ENCODE data around the gene GTF2E1.

DNA sequence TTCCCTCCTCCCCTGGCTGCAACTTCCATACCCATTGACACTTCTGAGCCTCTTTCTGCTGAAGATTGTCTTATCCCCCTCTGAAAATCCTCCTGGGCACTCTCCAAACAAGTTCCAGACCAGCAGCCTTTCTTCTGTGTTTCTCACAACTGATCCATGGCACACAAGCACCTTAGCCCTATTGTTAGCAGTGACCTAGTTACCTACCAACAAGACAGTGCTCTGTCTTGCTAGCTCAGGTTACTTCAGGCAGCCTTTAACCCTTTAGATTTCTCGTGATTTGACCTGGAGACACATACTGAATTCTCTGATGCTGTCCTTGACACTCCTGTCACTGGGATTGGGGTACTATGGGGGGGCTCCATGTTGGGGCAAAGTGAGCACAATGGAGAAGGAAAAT lies 82.1 kb downstream of the GTF2E1 start:
- TF ChIP-seq, protein P1, sequence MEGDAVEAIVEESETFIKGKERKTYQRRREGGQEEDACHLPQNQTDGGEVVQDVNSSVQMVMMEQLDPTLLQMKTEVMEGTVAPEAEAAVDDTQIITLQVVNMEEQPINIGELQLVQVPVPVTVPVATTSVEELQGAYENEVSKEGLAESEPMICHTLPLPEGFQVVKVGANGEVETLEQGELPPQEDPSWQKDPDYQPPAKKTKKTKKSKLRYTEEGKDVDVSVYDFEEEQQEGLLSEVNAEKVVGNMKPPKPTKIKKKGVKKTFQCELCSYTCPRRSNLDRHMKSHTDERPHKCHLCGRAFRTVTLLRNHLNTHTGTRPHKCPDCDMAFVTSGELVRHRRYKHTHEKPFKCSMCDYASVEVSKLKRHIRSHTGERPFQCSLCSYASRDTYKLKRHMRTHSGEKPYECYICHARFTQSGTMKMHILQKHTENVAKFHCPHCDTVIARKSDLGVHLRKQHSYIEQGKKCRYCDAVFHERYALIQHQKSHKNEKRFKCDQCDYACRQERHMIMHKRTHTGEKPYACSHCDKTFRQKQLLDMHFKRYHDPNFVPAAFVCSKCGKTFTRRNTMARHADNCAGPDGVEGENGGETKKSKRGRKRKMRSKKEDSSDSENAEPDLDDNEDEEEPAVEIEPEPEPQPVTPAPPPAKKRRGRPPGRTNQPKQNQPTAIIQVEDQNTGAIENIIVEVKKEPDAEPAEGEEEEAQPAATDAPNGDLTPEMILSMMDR (optimal IDR thresholded peaks at IDR 0.05 in 1 of 3, IDR thresholded peaks at IDR 0.05 in 1 of 3, conservative IDR thresholded peaks at IDR 0.05 in 1 of 3; ENCODE audit: extremely low read depth in 1 of 3, insufficient read depth in 2 of 3, low read length in 3 of 3): no peak
- TF ChIP-seq EZH2 (IDR thresholded peaks at IDR 0.05; ENCODE audit: low read length): no peak
